ENCODE data around the gene SKOR2. TPM values are rescaled to one million over a fixed set of nuclear protein-coding genes. Genes with fewer than 3 reads are reported as not detected.
"Not testable (repeated sequence)": the region's sequence is repeated elsewhere in the genome, so short reads cannot be mapped to it uniquely, and the experiment has no call there.

Gene SKOR2
- total RNA-seq, 4 donors from 2014 or later = not detected

DNA sequence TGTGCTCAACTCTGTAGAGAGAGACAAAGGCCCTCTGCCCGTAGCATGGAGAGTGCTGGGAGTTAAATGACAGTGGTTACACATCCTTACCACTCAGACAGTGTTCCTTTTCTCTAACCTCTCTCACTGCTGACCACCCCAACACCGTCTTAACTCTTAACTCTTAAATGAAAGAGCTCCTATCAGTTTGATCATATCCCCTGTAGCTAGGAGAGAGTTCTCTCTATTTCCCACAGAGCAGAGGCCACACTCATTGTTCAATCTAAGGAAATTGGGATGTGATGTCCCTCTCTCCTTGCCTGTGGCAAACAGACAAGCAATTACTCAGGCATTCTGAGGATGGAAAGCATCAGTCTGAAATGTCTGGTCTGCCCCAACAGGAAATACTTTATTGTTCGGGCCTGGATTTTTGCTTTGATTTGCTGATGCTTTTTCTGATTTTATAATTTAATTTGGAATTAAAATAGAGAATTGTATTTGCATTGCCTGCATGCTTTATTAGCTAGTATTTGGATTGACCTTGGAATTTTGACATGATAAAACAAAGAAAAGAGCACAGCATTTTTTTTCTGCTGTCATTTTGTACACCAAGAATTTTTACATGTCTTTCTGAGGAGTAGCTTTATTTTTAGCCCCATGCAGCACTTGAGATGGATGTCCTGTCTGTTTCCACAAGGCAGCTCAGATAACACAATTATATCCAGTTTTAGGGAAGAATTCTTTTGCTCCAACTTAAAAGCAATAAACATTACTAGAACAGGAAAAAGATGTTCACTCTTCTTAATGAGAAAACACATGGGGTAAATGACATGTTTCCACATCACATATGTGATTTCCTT lies 47.6 kb downstream of the SKOR2 start:
- H3K4me3 ChIP-seq = no peak overlapping the region
- TF ChIP-seq EP300 (IDR thresholded peaks at IDR 0.05) = no peak
- TF ChIP-seq POLR2A (IDR thresholded peaks at IDR 0.05) = no peak
- TF ChIP-seq, protein P1, sequence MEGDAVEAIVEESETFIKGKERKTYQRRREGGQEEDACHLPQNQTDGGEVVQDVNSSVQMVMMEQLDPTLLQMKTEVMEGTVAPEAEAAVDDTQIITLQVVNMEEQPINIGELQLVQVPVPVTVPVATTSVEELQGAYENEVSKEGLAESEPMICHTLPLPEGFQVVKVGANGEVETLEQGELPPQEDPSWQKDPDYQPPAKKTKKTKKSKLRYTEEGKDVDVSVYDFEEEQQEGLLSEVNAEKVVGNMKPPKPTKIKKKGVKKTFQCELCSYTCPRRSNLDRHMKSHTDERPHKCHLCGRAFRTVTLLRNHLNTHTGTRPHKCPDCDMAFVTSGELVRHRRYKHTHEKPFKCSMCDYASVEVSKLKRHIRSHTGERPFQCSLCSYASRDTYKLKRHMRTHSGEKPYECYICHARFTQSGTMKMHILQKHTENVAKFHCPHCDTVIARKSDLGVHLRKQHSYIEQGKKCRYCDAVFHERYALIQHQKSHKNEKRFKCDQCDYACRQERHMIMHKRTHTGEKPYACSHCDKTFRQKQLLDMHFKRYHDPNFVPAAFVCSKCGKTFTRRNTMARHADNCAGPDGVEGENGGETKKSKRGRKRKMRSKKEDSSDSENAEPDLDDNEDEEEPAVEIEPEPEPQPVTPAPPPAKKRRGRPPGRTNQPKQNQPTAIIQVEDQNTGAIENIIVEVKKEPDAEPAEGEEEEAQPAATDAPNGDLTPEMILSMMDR (IDR thresholded peaks at IDR 0.05) = no peak
- H3K4me1 ChIP-seq = no peaks in the 10 kb centered on the region
- WGBS, 2 donors = 37 to 39% methylated on average over 3 of the region's 3 CpGs
- DNase-seq (ENCODE audit: low spot score in 2 of 2) = no peak
- H3K27ac ChIP-seq = no peak overlapping the region
- H3K36me3 ChIP-seq = no peaks in the 10 kb centered on the region
- no peaks in the 10 kb centered on the region for H3K9me3 ChIP-seq
- H3K27me3 ChIP-seq = no peaks in the 10 kb centered on the region

GRCh38 chr18:47195961-47196360 lies 55.5 kb downstream of the SKOR2 start:
- H3K4me1 ChIP-seq; H3K36me3 ChIP-seq; H3K9me3 ChIP-seq; H3K4me3 ChIP-seq; H3K27me3 ChIP-seq; H3K27ac ChIP-seq; DNase-seq (ENCODE audit: low spot score in 2 of 2): not testable (repeated sequence)
- WGBS, 2 donors = 65 to 73% methylated on average over 3 of the region's 3 CpGs

- H3K9me3 ChIP-seq = no peaks in the 10 kb centered on the region
- H3K4me1 ChIP-seq = no peaks in the 10 kb centered on the region
- no peak for TF ChIP-seq POLR2A (IDR thresholded peaks at IDR 0.05)
- DNase-seq (ENCODE audit: low spot score in 2 of 2) = no peak
- no peaks in the 10 kb centered on the region for H3K36me3 ChIP-seq
- H3K27ac ChIP-seq = no peak overlapping the region
- H3K27me3 ChIP-seq = peaks cover 0 to 8% of the 10 kb centered on the region in 2 donors
- H3K4me3 ChIP-seq = no peak overlapping the region
- 81 to 94% methylated on average over 2 of the region's 2 CpGs for WGBS, 2 donors
Measured at GRCh38 chr18:47191961-47192360, 59.5 kb downstream of the SKOR2 start.

DNA sequence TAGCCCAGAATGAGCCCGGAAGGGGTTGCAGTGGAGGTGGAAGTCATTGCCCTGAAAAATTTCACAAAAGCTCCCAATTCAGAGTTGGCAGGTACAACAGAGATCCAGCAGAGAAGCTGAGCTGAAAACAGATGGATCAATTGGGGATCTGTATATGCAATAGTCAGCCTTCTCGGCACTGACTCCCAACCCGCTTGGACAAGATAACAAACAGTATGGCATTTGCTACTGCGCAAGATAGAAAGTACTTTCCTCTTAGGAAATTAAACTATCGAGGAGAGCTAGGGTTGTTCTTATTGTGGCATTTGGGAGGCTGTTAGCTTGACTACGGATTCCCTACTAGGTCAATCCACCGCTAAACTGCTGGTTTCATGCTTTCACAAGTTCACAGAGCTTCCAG lies 63.7 kb downstream of the SKOR2 start:
- DNase-seq (ENCODE audit: low spot score in 2 of 2) = no peak
- Histone ChIP-seq H3K4me3 (no peak overlapping the region), H3K9me3 (no peaks in the 10 kb centered on the region), H3K27ac (no peak overlapping the region), H3K27me3 (peaks cover 0 to 8% of the 10 kb centered on the region in 2 donors), H3K36me3 (no peaks in the 10 kb centered on the region), H3K4me1 (no peaks in the 10 kb centered on the region)
- WGBS, 2 donors = 77 to 88% methylated on average over 7 of the region's 7 CpGs
- no peak for TF ChIP-seq EP300 (IDR thresholded peaks at IDR 0.05)

DNA sequence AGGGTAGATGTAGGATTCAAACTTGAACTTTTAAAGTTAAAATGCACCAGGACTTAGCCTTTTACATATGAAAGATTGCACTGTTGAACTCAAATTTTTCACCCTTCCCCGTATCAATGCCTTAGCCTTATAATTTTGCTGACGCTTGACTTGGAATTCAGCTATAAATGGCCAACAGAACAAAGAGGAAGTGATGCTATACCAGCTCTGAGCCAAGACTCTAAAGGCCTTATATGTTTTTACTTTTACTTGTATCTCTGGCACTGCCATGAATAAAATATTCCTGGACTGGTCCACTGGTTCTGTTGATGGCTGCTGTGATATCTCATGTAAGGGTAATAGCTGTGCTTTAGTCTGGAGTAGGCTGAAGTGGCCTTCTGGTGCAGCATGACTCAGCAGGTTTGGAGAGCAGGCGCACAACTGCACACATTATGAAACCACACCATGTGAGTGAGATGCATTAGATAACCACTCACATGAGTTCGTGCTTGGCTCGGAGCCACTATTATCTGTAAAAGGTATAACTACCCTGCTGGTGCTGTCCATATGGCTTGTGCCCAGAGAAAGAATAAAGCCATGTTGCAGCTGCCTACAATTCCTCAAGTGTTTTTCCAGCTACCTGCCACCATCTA lies 66.9 kb downstream of the SKOR2 start:
- Histone ChIP-seq H3K27me3 (peaks cover 0 to 8% of the 10 kb centered on the region in 2 donors), H3K36me3 (no peaks in the 10 kb centered on the region), H3K9me3 (no peaks in the 10 kb centered on the region), H3K4me1 (no peaks in the 10 kb centered on the region), H3K27ac (no peak overlapping the region), H3K4me3 (no peak overlapping the region)
- peak in 1 of 2 donors; percentile 14 for DNase-seq (ENCODE audit: low spot score in 2 of 2)
- 83 to 84% methylated on average over 5 of the region's 5 CpGs for WGBS, 2 donors
- TF ChIP-seq, protein P1 (IDR thresholded peaks at IDR 0.05) = no peak
- TF ChIP-seq POLR2A (IDR thresholded peaks at IDR 0.05) = no peak
- TF ChIP-seq EP300 (IDR thresholded peaks at IDR 0.05) = no peak

GRCh38 chr18:47182156-47182555 lies 69.3 kb downstream of the SKOR2 start:
- not testable (repeated sequence) for H3K4me1 ChIP-seq

GRCh38 chr18:47180765-47181164 lies 70.7 kb downstream of the SKOR2 start:
- DNase-seq (ENCODE audit: low spot score in 2 of 2) = no peak
- TF ChIP-seq, protein P1 (IDR thresholded peaks at IDR 0.05) = no peak
- TF ChIP-seq POLR2A (IDR thresholded peaks at IDR 0.05) (no peak), EP300 (IDR thresholded peaks at IDR 0.05) (no peak)
- no peak overlapping the region for H3K4me3 ChIP-seq
- peaks cover 0 to 8% (median 0%) of the 10 kb centered on the region in 4 donors for H3K4me1 ChIP-seq
- no peaks in the 10 kb centered on the region for H3K36me3 ChIP-seq
- H3K9me3 ChIP-seq = no peaks in the 10 kb centered on the region
- H3K27me3 ChIP-seq = no peaks in the 10 kb centered on the region
- 82 to 89% methylated on average over 3 of the region's 3 CpGs for WGBS, 2 donors
- H3K27ac ChIP-seq = no peak overlapping the region

More at GRCh38 chr18:47182156-47182555, 69.3 kb downstream of the SKOR2 start:
- H3K27ac ChIP-seq; H3K36me3 ChIP-seq; DNase-seq (ENCODE audit: low spot score in 2 of 2); H3K9me3 ChIP-seq; H3K27me3 ChIP-seq; H3K4me3 ChIP-seq: not testable (repeated sequence)
- 82 to 89% methylated on average over 5 of the region's 5 CpGs for WGBS, 2 donors
